HepG2 (cell line): ENCODE results near the gene CPS1. TPM values are rescaled to one million over a fixed set of nuclear protein-coding genes. Genes with fewer than 3 reads are reported as not detected.

Experiments used
- ATF1 ChIP-seq: IDR thresholded peaks from 2 replicates; pipeline ENCODE4 v1.6.1; 2016; ENCODE audit warnings: mild to moderate bottlenecking, control low read depth
- CSRNP1 ChIP-seq: sonication (generic); formaldehyde crosslinking; IDR thresholded peaks from 2 replicates; pipeline ENCODE4 v1.8.1; 2023; ENCODE audit warnings: mild to moderate bottlenecking, missing genetic modification reagents
- CTCF ChIP-seq: sonication (generic); formaldehyde crosslinking; IDR thresholded peaks from 2 replicates; pipeline ENCODE4 v1.5.0; 2020; ENCODE audit warnings: mild to moderate bottlenecking, missing genetic modification reagents, moderate library complexity
- ESRRA ChIP-seq: sonication (generic); formaldehyde crosslinking; IDR thresholded peaks from 2 replicates; pipeline ENCODE4 v1.5.1; 2020; ENCODE audit warnings: mild to moderate bottlenecking, low read depth, missing genetic modification reagents
- ETV5 ChIP-seq: IDR thresholded peaks from 2 replicates; pipeline ENCODE4 v1.6.1; 2018; ENCODE audit warnings: missing biosample characterization, missing genetic modification reagents, inconsistent platforms, borderline replicate concordance
- HOXD1 ChIP-seq: sonication (generic); formaldehyde crosslinking; IDR thresholded peaks from 2 replicates; pipeline ENCODE4 v1.5.0; 2020; ENCODE audit warnings: missing genetic modification reagents
- IRF2 ChIP-seq: IDR thresholded peaks from 2 replicates; pipeline ENCODE4 v1.6.1; 2018; ENCODE audit warnings: missing genetic modification reagents, missing compliant biosample characterization
- MED8 ChIP-seq: sonication (generic); formaldehyde crosslinking; IDR thresholded peaks from 2 replicates; pipeline ENCODE4 v1.8.1; 2023; ENCODE audit warnings: mild to moderate bottlenecking, missing genetic modification reagents; ENCODE audit not compliant: insufficient replicate concordance
- ZBTB43 ChIP-seq: sonication (generic); formaldehyde crosslinking; conservative IDR thresholded peaks from 2 replicates; pipeline ENCODE4 v1.4.0; 2020; ENCODE audit warnings: missing genetic modification reagents
- ZBTB44 ChIP-seq: sonication (generic); formaldehyde crosslinking; IDR thresholded peaks from 2 replicates; pipeline ENCODE4 v1.4.0; 2020; ENCODE audit warnings: missing genetic modification reagents
- ZMAT3 ChIP-seq: sonication (generic); formaldehyde crosslinking; conservative IDR thresholded peaks from 2 replicates; pipeline ENCODE4 v1.7.0; 2021; ENCODE audit warnings: missing genetic modification reagents
- ZNF331 ChIP-seq: sonication (generic); formaldehyde crosslinking; IDR thresholded peaks from 2 replicates; pipeline ENCODE4 v1.4.0; 2020; ENCODE audit warnings: missing genetic modification reagents
- ZNF564 ChIP-seq: sonication (generic); formaldehyde crosslinking; IDR thresholded peaks from 2 replicates; pipeline ENCODE4 v1.8.1; 2023; ENCODE audit warnings: mild to moderate bottlenecking, missing genetic modification reagents
- ZNF572 ChIP-seq: sonication (generic); formaldehyde crosslinking; IDR thresholded peaks from 2 replicates; pipeline ENCODE4 v1.5.1; 2020; ENCODE audit warnings: mild to moderate bottlenecking, missing genetic modification reagents
- ZNF614 ChIP-seq: IDR thresholded peaks from 2 replicates; pipeline ENCODE4 v1.6.1; 2018; ENCODE audit warnings: missing biosample characterization, missing genetic modification reagents, inconsistent platforms, borderline replicate concordance
- ZNF746 ChIP-seq: sonication (generic); formaldehyde crosslinking; IDR thresholded peaks from 2 replicates; pipeline ENCODE4 v1.8.0; 2022; ENCODE audit warnings: mild to moderate bottlenecking, missing genetic modification reagents
- ZNF75D ChIP-seq: sonication (generic); formaldehyde crosslinking; IDR thresholded peaks from 2 replicates; pipeline ENCODE4 v1.8.1; 2023; ENCODE audit warnings: missing genetic modification reagents, mild to moderate bottlenecking, borderline replicate concordance
- ZNF841 ChIP-seq: sonication (generic); formaldehyde crosslinking; IDR thresholded peaks from 2 replicates; pipeline ENCODE4 v1.8.1; 2023; ENCODE audit warnings: missing genetic modification reagents, borderline replicate concordance
- polyA plus RNA-seq, 8 experiments: library from polyadenylated mRNA; depleted of rRNA in 3 of 8; stranded (reverse) in 7 of 8; unstranded in 1 of 8; fragments of >200 nt; fragmentation: Illumina TruSeq in 4 of 8; extraction: Trizol in 4 of 8; gene quantifications; 2 replicates each; pipeline versions ENCODE4 v1.2.1 to v1.2.3, GENCODE V29; 2011 to 2016; ENCODE audit warnings: low read depth in 4 of 8, missing spikeins in 1 of 8, mixed read lengths in 1 of 8; ENCODE audit not compliant: insufficient read depth in 1 of 8
- total RNA-seq, 5 experiments: library from RNA; depleted of rRNA; stranded (reverse); fragments of >200 nt; fragmentation: Illumina TruSeq; extraction: Trizol; gene quantifications; 2 replicates each; pipeline ENCODE4 v1.2.3, GENCODE V29; 2016; ENCODE audit warnings: low read depth in 1 of 5
- TF ChIP-seq, protein P1 (sequence below): sonication (generic); formaldehyde crosslinking; conservative IDR thresholded peaks from 2 replicates; pipeline ENCODE4 v1.4.0; 2020; ENCODE audit warnings: missing genetic modification reagents
- TF ChIP-seq, protein P2 (sequence below): sonication (generic); formaldehyde crosslinking; IDR thresholded peaks from 2 replicates; pipeline ENCODE4 v1.8.0; 2022; ENCODE audit warnings: missing genetic modification reagents, low read depth, mild to moderate bottlenecking, borderline replicate concordance

The CPS1 gene
- total and polyA plus RNA-seq, 2 of the 13 experiments (the other 11 are each of a cell fraction or from before 2014, with no cell fraction given), result 24.4 to 51.7 TPM

DNA sequence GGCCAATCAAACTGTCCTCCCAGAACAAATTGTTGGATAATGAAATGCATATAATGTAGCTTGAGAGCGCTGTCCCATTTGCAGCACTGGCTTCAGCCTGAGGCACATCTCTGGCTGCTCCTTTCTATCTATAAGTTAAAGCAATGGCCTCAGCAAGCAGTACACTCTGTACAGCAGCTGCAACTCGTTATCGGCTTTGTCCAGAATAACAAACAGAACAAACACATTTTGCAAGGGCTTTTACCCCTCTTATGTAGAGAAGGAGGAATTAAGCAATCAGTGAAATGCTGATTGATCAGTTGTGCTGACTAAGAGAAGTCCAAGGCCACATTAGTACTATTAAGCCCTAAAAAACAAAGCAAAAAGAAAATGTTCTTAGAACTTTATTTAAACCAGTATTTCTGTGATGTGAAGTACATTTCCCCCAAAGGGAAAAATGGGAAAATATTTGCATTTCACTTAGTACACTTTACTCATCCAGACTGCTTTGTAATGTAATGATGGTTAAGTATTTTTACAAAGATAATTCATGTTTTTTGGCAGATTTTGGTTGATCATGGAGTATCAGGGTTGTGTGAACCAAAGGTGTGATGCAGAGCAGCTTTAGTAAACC, 15.0 kb upstream of the CPS1 start (continued):
- TF ChIP-seq ZNF841 (CRISPR knock-in tag) (no peak), ZNF331 (CRISPR knock-in tag) (peak; percentile 97), ETV5 (no peak; the same call in 1 of the 2 replicates), HOXD1 (CRISPR knock-in tag) (peak; percentile 86), ZMAT3 (CRISPR knock-in tag) (no peak), ZNF746 (CRISPR knock-in tag) (no peak), ZNF564 (CRISPR knock-in tag) (no peak), CSRNP1 (CRISPR knock-in tag) (0 out of 2 replicates have a peak, but pooled peaks have one; percentile 42), MED8 (peak; percentile 54), CTCF (CRISPR knock-in tag) (0 out of 2 replicates have a peak, but pooled peaks have one; percentile 9), ATF1 (0 out of 2 replicates have a peak, but pooled peaks have one; percentile 60), ZBTB44 (no peak), ZNF572 (CRISPR knock-in tag) (no peak), ZNF614 (peak; percentile 89), ESRRA (CRISPR knock-in tag) (0 out of 2 replicates have a peak, but pooled peaks have one; percentile 35), IRF2 (CRISPR knock-in tag) (peak; percentile 66), ZBTB43 (peak; percentile 81), ZNF75D (CRISPR knock-in tag) (no peak)
- TF ChIP-seq, protein P1, sequence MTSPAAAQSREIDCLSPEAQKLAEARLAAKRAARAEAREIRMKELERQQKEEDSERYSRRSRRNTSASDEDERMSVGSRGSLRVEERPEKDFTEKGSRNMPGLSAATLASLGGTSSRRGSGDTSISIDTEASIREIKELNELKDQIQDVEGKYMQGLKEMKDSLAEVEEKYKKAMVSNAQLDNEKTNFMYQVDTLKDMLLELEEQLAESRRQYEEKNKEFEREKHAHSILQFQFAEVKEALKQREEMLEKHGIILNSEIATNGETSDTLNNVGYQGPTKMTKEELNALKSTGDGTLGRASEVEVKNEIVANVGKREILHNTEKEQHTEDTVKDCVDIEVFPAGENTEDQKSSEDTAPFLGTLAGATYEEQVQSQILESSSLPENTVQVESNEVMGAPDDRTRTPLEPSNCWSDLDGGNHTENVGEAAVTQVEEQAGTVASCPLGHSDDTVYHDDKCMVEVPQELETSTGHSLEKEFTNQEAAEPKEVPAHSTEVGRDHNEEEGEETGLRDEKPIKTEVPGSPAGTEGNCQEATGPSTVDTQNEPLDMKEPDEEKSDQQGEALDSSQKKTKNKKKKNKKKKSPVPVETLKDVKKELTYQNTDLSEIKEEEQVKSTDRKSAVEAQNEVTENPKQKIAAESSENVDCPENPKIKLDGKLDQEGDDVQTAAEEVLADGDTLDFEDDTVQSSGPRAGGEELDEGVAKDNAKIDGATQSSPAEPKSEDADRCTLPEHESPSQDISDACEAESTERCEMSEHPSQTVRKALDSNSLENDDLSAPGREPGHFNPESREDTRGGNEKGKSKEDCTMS (CRISPR knock-in tag), result no peak
- TF ChIP-seq, protein P2, sequence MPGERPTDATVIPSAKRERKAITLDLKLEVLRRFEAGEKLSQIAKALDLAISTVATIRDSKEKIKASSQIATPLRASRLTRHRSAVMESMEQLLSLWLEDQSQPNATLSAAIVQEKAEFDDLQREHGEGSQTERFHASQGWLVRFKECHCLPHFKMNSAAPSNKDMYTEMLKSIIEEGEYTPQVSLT (CRISPR knock-in tag), result no peak
